Measurements from ENCODE around the gene NELFCD. TPM values are rescaled to one million over a fixed set of nuclear protein-coding genes. Genes with fewer than 3 reads are reported as not detected.

NELFCD gene
- total and polyA plus RNA-seq, 9 of the 15 experiments (the other 6 are each of a cell fraction or from before 2014, with no cell fraction given): 11.7 to 163 (median 96.5) TPM

DNA sequence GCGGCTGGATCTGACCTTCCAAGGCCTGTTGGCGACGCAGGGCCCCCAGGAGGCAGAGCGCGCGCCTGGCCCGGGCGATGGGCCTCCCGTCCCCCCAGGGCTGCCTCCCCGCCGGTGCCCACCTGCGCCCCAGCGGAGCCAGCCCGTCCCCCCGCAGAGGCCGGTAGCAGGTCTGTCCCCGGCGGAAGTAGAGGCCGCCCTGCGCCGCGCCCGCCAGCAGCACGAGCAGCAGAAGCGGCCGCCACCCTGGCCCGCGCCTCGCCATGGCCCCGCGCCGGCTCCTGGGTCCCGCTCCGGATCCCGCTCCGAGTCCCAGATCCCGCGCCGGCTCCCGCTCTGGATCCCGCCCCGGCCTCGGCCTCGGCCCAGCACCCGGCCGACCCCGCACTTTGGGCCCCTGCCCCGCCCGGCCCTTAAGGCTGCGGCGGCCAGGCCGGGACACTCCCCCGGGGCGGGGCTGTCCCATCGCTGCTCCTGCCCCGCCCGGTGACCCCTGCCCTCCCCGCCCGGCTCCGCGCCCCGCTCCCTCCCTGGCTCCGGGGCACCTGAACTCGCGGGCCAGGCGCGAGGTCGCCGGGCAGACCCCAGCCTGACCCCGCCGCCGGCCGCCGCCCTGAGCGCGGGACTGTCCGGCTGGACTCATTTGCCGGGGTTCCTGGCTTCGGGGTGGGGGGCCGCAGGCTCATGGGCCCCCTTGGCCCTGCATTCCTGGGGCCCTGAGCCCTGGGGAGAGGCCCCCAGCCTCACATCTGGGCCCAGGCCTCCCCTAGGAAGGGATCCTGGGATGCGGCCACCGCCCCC is 26.0 kb downstream of the NELFCD start, which contains the start of gene CTSZ (continued):
- TF ChIP-seq ZBTB40 (IDR thresholded peaks at IDR 0.05) (no peak), ZBTB40 (CRISPR knock-in tag; IDR thresholded peaks at IDR 0.05) (no peak), ZNF589 (CRISPR knock-in tag; IDR thresholded peaks at IDR 0.05; ENCODE audit: low read depth) (no peak), LCOR (CRISPR knock-in tag; IDR thresholded peaks at IDR 0.05) (no peak), THAP12 (CRISPR knock-in tag; IDR thresholded peaks at IDR 0.05) (0 out of 2 replicates have a peak, but pooled peaks have one; percentile 39), RBM39 (optimal IDR thresholded peaks at IDR 0.05; ENCODE audit: low read depth, low read length) (no peak)
- TF ChIP-seq, protein P1, sequence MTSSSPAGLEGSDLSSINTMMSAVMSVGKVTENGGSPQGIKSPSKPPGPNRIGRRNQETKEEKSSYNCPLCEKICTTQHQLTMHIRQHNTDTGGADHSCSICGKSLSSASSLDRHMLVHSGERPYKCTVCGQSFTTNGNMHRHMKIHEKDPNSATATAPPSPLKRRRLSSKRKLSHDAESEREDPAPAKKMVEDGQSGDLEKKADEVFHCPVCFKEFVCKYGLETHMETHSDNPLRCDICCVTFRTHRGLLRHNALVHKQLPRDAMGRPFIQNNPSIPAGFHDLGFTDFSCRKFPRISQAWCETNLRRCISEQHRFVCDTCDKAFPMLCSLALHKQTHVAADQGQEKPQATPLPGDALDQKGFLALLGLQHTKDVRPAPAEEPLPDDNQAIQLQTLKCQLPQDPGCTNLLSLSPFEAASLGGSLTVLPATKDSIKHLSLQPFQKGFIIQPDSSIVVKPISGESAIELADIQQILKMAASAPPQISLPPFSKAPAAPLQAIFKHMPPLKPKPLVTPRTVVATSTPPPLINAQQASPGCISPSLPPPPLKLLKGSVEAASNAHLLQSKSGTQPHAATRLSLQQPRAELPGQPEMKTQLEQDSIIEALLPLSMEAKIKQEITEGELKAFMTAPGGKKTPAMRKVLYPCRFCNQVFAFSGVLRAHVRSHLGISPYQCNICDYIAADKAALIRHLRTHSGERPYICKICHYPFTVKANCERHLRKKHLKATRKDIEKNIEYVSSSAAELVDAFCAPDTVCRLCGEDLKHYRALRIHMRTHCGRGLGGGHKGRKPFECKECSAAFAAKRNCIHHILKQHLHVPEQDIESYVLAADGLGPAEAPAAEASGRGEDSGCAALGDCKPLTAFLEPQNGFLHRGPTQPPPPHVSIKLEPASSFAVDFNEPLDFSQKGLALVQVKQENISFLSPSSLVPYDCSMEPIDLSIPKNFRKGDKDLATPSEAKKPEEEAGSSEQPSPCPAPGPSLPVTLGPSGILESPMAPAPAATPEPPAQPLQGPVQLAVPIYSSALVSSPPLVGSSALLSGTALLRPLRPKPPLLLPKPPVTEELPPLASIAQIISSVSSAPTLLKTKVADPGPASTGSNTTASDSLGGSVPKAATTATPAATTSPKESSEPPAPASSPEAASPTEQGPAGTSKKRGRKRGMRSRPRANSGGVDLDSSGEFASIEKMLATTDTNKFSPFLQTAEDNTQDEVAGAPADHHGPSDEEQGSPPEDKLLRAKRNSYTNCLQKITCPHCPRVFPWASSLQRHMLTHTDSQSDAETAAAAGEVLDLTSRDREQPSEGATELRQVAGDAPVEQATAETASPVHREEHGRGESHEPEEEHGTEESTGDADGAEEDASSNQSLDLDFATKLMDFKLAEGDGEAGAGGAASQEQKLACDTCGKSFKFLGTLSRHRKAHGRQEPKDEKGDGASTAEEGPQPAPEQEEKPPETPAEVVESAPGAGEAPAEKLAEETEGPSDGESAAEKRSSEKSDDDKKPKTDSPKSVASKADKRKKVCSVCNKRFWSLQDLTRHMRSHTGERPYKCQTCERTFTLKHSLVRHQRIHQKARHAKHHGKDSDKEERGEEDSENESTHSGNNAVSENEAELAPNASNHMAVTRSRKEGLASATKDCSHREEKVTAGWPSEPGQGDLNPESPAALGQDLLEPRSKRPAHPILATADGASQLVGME (CRISPR knock-in tag; IDR thresholded peaks at IDR 0.05): no peak
